HL-60 (cell line): Measurements from ENCODE around the gene CDYL.

Experiments
- CTCF ChIP-seq: IDR thresholded peaks from one replicate; pipeline ENCODE4 v1.5.1; 2011; ENCODE audit warnings: low read length, control low read depth, inconsistent platforms; ENCODE audit not compliant: insufficient read depth
- GABPA ChIP-seq: IDR thresholded peaks from 2 replicates; pipeline ENCODE4 v1.6.1; 2012; ENCODE audit warnings: low read depth
- POLR2AphosphoS5 ChIP-seq: IDR thresholded peaks from 2 replicates; pipeline ENCODE4 v1.6.1; 2012; ENCODE audit warnings: low read depth
- SPI1 ChIP-seq: IDR thresholded peaks from 2 replicates; pipeline ENCODE4 v1.6.1; 2012; ENCODE audit warnings: low read depth, mild to moderate bottlenecking, borderline replicate concordance
- TF ChIP-seq, protein P1 (sequence below): IDR thresholded peaks from 2 replicates; pipeline ENCODE4 v1.6.1; 2012; ENCODE audit warnings: low read depth; ENCODE audit not compliant: insufficient replicate concordance

DNA sequence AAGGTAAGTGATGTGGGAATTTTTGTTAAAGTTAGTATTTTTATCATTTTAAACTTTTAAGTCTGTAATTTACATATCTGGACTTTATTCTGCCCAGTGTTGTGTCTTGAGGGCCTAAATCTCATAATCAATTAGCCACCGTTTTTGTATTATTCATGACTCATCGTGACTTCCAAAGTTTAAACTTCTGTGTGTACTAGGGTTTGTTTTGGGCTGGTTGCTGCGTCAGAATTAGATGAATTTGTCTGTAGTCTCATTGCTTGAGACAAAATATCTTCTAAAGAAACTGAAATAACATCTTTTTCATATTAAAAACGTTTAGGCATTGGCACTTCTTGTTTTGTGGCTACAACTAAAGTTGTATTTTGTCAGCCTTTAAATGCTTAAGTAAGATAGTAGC, 41.3 kb downstream of the CDYL start:
- TF ChIP-seq CTCF (no peak), POLR2AphosphoS5 (no peak), SPI1 (no peak), GABPA (no peak)
- TF ChIP-seq, protein P1, sequence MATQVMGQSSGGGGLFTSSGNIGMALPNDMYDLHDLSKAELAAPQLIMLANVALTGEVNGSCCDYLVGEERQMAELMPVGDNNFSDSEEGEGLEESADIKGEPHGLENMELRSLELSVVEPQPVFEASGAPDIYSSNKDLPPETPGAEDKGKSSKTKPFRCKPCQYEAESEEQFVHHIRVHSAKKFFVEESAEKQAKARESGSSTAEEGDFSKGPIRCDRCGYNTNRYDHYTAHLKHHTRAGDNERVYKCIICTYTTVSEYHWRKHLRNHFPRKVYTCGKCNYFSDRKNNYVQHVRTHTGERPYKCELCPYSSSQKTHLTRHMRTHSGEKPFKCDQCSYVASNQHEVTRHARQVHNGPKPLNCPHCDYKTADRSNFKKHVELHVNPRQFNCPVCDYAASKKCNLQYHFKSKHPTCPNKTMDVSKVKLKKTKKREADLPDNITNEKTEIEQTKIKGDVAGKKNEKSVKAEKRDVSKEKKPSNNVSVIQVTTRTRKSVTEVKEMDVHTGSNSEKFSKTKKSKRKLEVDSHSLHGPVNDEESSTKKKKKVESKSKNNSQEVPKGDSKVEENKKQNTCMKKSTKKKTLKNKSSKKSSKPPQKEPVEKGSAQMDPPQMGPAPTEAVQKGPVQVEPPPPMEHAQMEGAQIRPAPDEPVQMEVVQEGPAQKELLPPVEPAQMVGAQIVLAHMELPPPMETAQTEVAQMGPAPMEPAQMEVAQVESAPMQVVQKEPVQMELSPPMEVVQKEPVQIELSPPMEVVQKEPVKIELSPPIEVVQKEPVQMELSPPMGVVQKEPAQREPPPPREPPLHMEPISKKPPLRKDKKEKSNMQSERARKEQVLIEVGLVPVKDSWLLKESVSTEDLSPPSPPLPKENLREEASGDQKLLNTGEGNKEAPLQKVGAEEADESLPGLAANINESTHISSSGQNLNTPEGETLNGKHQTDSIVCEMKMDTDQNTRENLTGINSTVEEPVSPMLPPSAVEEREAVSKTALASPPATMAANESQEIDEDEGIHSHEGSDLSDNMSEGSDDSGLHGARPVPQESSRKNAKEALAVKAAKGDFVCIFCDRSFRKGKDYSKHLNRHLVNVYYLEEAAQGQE = no peak
